Measurements from ENCODE around the gene TULP1. TPM values are rescaled to one million over a fixed set of nuclear protein-coding genes. Genes with fewer than 3 reads are reported as not detected.

Gene TULP1
- total RNA-seq, 1 experiment from 2014 or later, result not detected

DNA sequence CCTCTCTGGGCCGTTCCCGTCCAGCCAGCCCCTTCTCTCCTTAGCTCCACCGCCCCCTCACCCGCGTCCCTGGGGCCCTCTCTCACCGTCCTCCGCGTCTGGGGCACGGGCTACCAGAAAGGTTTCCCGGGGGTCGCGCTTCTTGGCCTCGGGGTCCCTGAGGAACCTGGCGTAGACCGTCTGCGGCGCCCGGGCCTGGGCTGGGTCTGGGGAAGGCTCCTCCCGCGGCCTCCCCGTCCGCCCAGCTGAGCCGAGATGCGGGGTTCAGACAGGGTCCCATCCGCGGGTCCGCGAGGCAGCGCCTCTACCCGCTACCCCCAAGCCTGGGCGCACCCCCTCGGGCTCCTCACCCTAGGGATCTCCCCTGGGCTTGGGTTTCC, 1.1 kb downstream of the TULP1 start:
- no peak overlapping the region for H3K27ac ChIP-seq (ENCODE audit: low read depth, low read length, poor library complexity, severe bottlenecking)
- no peaks in the 10 kb centered on the region for H3K4me1 ChIP-seq (ENCODE audit: insufficient read depth, low read length, poor library complexity, severe bottlenecking)
- no peaks in the 10 kb centered on the region for H3K9me3 ChIP-seq (ENCODE audit: low read depth, low read length, poor library complexity, severe bottlenecking)
- intact Hi-C loops (cut with micrococcal nuclease; ENCODE audit: unreplicated experiment), result no loop called here
- CTCF ChIA-PET, result no interaction called here
- no peak overlapping the region for H3K4me3 ChIP-seq (ENCODE audit: low read depth, low read length, poor library complexity, severe bottlenecking)
- H3K27me3 ChIP-seq (replicated peaks; ENCODE audit: insufficient read depth, low read depth, low read length, poor library complexity), result no peaks in the 10 kb centered on the region
- no TSS peak for BruUV-seq (replicated peaks)
- TF ChIP-seq, protein P1, sequence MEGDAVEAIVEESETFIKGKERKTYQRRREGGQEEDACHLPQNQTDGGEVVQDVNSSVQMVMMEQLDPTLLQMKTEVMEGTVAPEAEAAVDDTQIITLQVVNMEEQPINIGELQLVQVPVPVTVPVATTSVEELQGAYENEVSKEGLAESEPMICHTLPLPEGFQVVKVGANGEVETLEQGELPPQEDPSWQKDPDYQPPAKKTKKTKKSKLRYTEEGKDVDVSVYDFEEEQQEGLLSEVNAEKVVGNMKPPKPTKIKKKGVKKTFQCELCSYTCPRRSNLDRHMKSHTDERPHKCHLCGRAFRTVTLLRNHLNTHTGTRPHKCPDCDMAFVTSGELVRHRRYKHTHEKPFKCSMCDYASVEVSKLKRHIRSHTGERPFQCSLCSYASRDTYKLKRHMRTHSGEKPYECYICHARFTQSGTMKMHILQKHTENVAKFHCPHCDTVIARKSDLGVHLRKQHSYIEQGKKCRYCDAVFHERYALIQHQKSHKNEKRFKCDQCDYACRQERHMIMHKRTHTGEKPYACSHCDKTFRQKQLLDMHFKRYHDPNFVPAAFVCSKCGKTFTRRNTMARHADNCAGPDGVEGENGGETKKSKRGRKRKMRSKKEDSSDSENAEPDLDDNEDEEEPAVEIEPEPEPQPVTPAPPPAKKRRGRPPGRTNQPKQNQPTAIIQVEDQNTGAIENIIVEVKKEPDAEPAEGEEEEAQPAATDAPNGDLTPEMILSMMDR (conservative IDR thresholded peaks at IDR 0.05; ENCODE audit: low read depth, low read length), result no peak
- TF ChIP-seq EZH2 (IDR thresholded peaks at IDR 0.05; ENCODE audit: borderline replicate concordance, low read depth, low read length, poor library complexity, severe bottlenecking), result no peak
- H3K36me3 ChIP-seq (ENCODE audit: insufficient read depth, low read length, poor library complexity, severe bottlenecking), result no peaks in the 10 kb centered on the region
- DNase-seq (ENCODE audit: low spot score), result no peak
- POLR2A ChIA-PET (ENCODE audit: low non-redundant PET), result no interaction called here

- ChIA-PET CTCF (no interaction called here), POLR2A (ENCODE audit: low non-redundant PET) (no interaction called here)
- no peak for DNase-seq (ENCODE audit: low spot score)
- Histone ChIP-seq H3K27me3 (replicated peaks; ENCODE audit: insufficient read depth, low read depth, low read length, poor library complexity) (no peaks in the 10 kb centered on the region), H3K27ac (ENCODE audit: low read depth, low read length, poor library complexity, severe bottlenecking) (no peak overlapping the region), H3K4me3 (ENCODE audit: low read depth, low read length, poor library complexity, severe bottlenecking) (no peak overlapping the region), H3K36me3 (ENCODE audit: insufficient read depth, low read length, poor library complexity, severe bottlenecking) (no peaks in the 10 kb centered on the region), H3K9me3 (ENCODE audit: low read depth, low read length, poor library complexity, severe bottlenecking) (no peaks in the 10 kb centered on the region), H3K4me1 (ENCODE audit: insufficient read depth, low read length, poor library complexity, severe bottlenecking) (no peaks in the 10 kb centered on the region)
- intact Hi-C loops (cut with micrococcal nuclease; ENCODE audit: unreplicated experiment), result no loop called here
- no peak for TF ChIP-seq EZH2 (IDR thresholded peaks at IDR 0.05; ENCODE audit: borderline replicate concordance, low read depth, low read length, poor library complexity, severe bottlenecking)
- TF ChIP-seq, protein P1 (conservative IDR thresholded peaks at IDR 0.05; ENCODE audit: low read depth, low read length), result no peak
- BruUV-seq (replicated peaks), result no TSS peak
Measured at GRCh38 chr6:35510916-35511561, 1.7 kb downstream of the TULP1 start.

DNA sequence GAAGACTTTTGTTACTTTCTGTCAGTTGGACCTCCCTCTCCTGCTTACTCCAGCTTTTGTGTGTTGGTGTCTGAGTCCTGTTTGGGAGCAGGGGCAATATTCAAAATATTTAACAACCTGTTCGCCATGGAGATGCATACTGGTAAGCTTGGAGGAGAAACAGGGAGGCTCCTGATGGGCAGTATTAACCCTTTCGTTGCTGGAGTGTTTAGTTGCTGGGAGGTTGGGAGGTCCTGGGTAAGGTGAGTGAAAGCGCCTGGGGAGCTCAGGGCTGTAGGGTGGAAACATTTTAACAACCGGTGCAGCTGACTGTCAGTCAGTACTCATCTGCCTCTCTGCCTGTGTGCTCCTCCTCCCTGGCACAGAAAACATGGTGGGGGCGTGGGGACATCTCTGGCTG, 4.2 kb downstream of the TULP1 start:
- intact Hi-C loops (cut with micrococcal nuclease; ENCODE audit: unreplicated experiment), result no loop called here
- POLR2A ChIA-PET (ENCODE audit: low non-redundant PET), result no interaction called here
- Histone ChIP-seq H3K4me3 (ENCODE audit: low read depth, low read length, poor library complexity, severe bottlenecking) (no peak overlapping the region), H3K27me3 (replicated peaks; ENCODE audit: insufficient read depth, low read depth, low read length, poor library complexity) (no peaks in the 10 kb centered on the region), H3K9me3 (ENCODE audit: low read depth, low read length, poor library complexity, severe bottlenecking) (no peaks in the 10 kb centered on the region), H3K4me1 (ENCODE audit: insufficient read depth, low read length, poor library complexity, severe bottlenecking) (no peaks in the 10 kb centered on the region), H3K27ac (ENCODE audit: low read depth, low read length, poor library complexity, severe bottlenecking) (no peak overlapping the region), H3K36me3 (ENCODE audit: insufficient read depth, low read length, poor library complexity, severe bottlenecking) (no peaks in the 10 kb centered on the region)
- TF ChIP-seq, protein P1 (conservative IDR thresholded peaks at IDR 0.05; ENCODE audit: low read depth, low read length), result no peak
- no peak for TF ChIP-seq EZH2 (IDR thresholded peaks at IDR 0.05; ENCODE audit: borderline replicate concordance, low read depth, low read length, poor library complexity, severe bottlenecking)
- CTCF ChIA-PET, result no interaction called here
- no peak for DNase-seq (ENCODE audit: low spot score)
- no TSS peak for BruUV-seq (replicated peaks)

Measured in A673 (cell line).